Bronchial epithelial cell (primary cell): ENCODE measurements around the gene LDLR. TPM values are rescaled to one million over a fixed set of nuclear protein-coding genes. Genes with fewer than 3 reads are reported as not detected.

Source experiments
- DNase-seq: peaks from one replicate; pipeline ENCODE4 v3.0.0-alpha.2; 2010; ENCODE audit warnings: low read depth
- FAIRE-seq: peaks from 2 replicates; lab custom pipeline; 2011; peaks lifted over from hg19 to GRCh38; lab: Jason Lieb, UNC
- H3K27me3 ChIP-seq: 2 replicates; pipeline ENCODE4 v1.5.1; 2011; ENCODE audit warnings: low read length; ENCODE audit not compliant: control insufficient read depth, insufficient read depth
- H3K36me3 ChIP-seq: 2 replicates; pipeline ENCODE4 v1.5.1; 2011; ENCODE audit warnings: low read length; ENCODE audit not compliant: control insufficient read depth, insufficient read depth
- H3K4me3 ChIP-seq: 2 replicates; pipeline ENCODE4 v1.5.1; 2011; ENCODE audit warnings: mild to moderate bottlenecking, low read depth, low read length, control low read depth
- total RNA-seq: library from RNA; depleted of rRNA; stranded (reverse); fragments of >200 nt; gene quantifications from 2 replicates; pipeline ENCODE4 v1.2.1, GENCODE V29; 2014
- TF ChIP-seq, protein P1 (sequence below): IDR thresholded peaks from 2 replicates; pipeline ENCODE4 v1.5.1; 2011; ENCODE audit warnings: mild to moderate bottlenecking, moderate library complexity, low read length, control low read depth, inconsistent platforms; ENCODE audit not compliant: insufficient read depth, severe bottlenecking

LDLR gene
- total RNA-seq, 1 donor from 2014 or later: 109 TPM

- TF ChIP-seq, protein P1, sequence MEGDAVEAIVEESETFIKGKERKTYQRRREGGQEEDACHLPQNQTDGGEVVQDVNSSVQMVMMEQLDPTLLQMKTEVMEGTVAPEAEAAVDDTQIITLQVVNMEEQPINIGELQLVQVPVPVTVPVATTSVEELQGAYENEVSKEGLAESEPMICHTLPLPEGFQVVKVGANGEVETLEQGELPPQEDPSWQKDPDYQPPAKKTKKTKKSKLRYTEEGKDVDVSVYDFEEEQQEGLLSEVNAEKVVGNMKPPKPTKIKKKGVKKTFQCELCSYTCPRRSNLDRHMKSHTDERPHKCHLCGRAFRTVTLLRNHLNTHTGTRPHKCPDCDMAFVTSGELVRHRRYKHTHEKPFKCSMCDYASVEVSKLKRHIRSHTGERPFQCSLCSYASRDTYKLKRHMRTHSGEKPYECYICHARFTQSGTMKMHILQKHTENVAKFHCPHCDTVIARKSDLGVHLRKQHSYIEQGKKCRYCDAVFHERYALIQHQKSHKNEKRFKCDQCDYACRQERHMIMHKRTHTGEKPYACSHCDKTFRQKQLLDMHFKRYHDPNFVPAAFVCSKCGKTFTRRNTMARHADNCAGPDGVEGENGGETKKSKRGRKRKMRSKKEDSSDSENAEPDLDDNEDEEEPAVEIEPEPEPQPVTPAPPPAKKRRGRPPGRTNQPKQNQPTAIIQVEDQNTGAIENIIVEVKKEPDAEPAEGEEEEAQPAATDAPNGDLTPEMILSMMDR: peak; percentile 21
- no peaks in the 10 kb centered on the region for H3K27me3 ChIP-seq
- no peaks in the 10 kb centered on the region for H3K36me3 ChIP-seq
- no peak overlapping the region for H3K4me3 ChIP-seq
- no peak for FAIRE-seq
- DNase-seq: no peak
These were observed 52.8 kb downstream of the LDLR start for GRCh38 chr19:11141937-11142527.

GRCh38 chr19:11142528-11143171, 53.4 kb downstream of the LDLR start:
- DNase-seq (peak; percentile 80), FAIRE-seq (no peak)
- Histone ChIP-seq H3K36me3 (no peaks in the 10 kb centered on the region), H3K27me3 (no peaks in the 10 kb centered on the region), H3K4me3 (no peak overlapping the region)
- TF ChIP-seq, protein P1: no peak

- Histone ChIP-seq H3K27me3 (no peaks in the 10 kb centered on the region), H3K36me3 (peaks cover 1% of the 10 kb centered on the region), H3K4me3 (no peak overlapping the region)
- DNase-seq (no peak), FAIRE-seq (no peak)
- TF ChIP-seq, protein P1: no peak
These were observed 56.3 kb downstream of the LDLR start for GRCh38 chr19:11145536-11145924.

DNA sequence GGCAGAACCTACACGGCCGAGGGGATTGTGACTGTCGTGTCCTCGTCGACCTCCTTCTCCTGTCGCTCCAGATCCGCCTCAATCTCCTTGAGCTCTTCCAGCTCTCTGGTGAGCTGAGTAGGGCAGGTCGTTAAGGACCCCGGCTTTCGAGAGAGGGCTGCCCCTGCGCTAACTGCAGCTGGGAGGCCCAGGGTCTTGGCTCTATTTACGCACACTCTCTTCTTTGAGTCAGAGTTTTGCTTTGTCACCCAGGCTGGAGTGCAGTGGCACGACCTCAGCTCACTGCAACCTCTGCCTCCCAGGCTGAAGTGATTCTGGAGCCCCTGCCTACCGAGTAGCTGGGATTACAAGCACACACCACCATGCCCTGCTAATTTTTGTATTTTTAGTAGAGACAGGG, 58.7 kb downstream of the LDLR start:
- TF ChIP-seq, protein P1: no peak

GRCh38 chr19:11151181-11151580, 61.9 kb downstream of the LDLR start:
- FAIRE-seq: no peak
- Histone ChIP-seq H3K4me3 (no peak overlapping the region), H3K27me3 (no peaks in the 10 kb centered on the region), H3K36me3 (peaks cover 1% of the 10 kb centered on the region)
- TF ChIP-seq, protein P1: no peak
- DNase-seq: no peak

More for the DNA sequence above, 58.7 kb downstream of the LDLR start:
- DNase-seq (no peak), FAIRE-seq (no peak)
- H3K36me3 ChIP-seq: peaks cover 1% of the 10 kb centered on the region
- H3K27me3 ChIP-seq: no peaks in the 10 kb centered on the region
- no peak overlapping the region for H3K4me3 ChIP-seq
